Measurements from ENCODE around the gene LPAR3. TPM values are rescaled to one million over a fixed set of nuclear protein-coding genes. Genes with fewer than 3 reads are reported as not detected.

LPAR3 gene
- total RNA-seq (2014; rRNA removed; shearing (Covaris generic); ENCODE audit: low replicate concordance), result 0.07 and 7.3 TPM in 2 replicates

- peak; percentile 43 for DNase-seq
- peak within 1 kb of the TSS; percentile 36 for H3K4me3 ChIP-seq
- peaks cover 10% of the 10 kb centered on the region for H3K27me3 ChIP-seq
- no peaks in the 10 kb centered on the region for H3K36me3 ChIP-seq
- H3K9me3 ChIP-seq, result no peaks in the 10 kb centered on the region
Measured at GRCh38 chr1:84892705-84893618, at the start of gene LPAR3. LPAR3 (minus strand) TSS chr1:84893206; CDS start chr1:84866120, 27,086 bp downstream.

- no peaks in the 10 kb centered on the region for H3K27me3 ChIP-seq
- no peaks in the 10 kb centered on the region for H3K9me3 ChIP-seq
- no peaks in the 10 kb centered on the region for H3K36me3 ChIP-seq
Measured at GRCh38 chr1:84941843-84942242, 48.8 kb upstream of the LPAR3 start.

GRCh38 chr1:84940481-84940880 lies 47.5 kb upstream of the LPAR3 start:
- Histone ChIP-seq H3K9me3 (no peaks in the 10 kb centered on the region), H3K27me3 (no peaks in the 10 kb centered on the region), H3K4me3 (no peak overlapping the region), H3K36me3 (no peaks in the 10 kb centered on the region)
- no peak for DNase-seq

More at GRCh38 chr1:84941843-84942242, 48.8 kb upstream of the LPAR3 start:
- H3K4me3 ChIP-seq, result no peak overlapping the region
- DNase-seq, result no peak

- Histone ChIP-seq H3K36me3 (no peaks in the 10 kb centered on the region), H3K9me3 (no peaks in the 10 kb centered on the region), H3K27me3 (no peaks in the 10 kb centered on the region), H3K4me3 (no peak overlapping the region)
- no peak for DNase-seq
Measured at GRCh38 chr1:84939761-84940160, 46.8 kb upstream of the LPAR3 start.

- H3K4me3 ChIP-seq, result no peak overlapping the region
- H3K36me3 ChIP-seq, result no peaks in the 10 kb centered on the region
- no peak for DNase-seq
- H3K9me3 ChIP-seq, result no peaks in the 10 kb centered on the region
- no peaks in the 10 kb centered on the region for H3K27me3 ChIP-seq
Measured at GRCh38 chr1:84939151-84939550, 46.1 kb upstream of the LPAR3 start.

- H3K4me3 ChIP-seq, result no peak overlapping the region
- H3K36me3 ChIP-seq, result no peaks in the 10 kb centered on the region
- no peak for DNase-seq
- H3K9me3 ChIP-seq, result no peaks in the 10 kb centered on the region
- H3K27me3 ChIP-seq, result no peaks in the 10 kb centered on the region
Measured at GRCh38 chr1:84936116-84936810, 43.3 kb upstream of the LPAR3 start.

- Histone ChIP-seq H3K4me3 (no peak overlapping the region), H3K27me3 (no peaks in the 10 kb centered on the region), H3K9me3 (no peaks in the 10 kb centered on the region), H3K36me3 (no peaks in the 10 kb centered on the region)
- DNase-seq, result no peak
Measured at GRCh38 chr1:84933011-84933611, 40.1 kb upstream of the LPAR3 start.

GRCh38 chr1:84930831-84931230 lies 37.8 kb upstream of the LPAR3 start:
- H3K36me3 ChIP-seq, result no peaks in the 10 kb centered on the region
- no peaks in the 10 kb centered on the region for H3K27me3 ChIP-seq
- DNase-seq, result no peak
- H3K9me3 ChIP-seq, result no peaks in the 10 kb centered on the region
- H3K4me3 ChIP-seq, result no peak overlapping the region

- H3K4me3 ChIP-seq, result no peak overlapping the region
- H3K27me3 ChIP-seq, result no peaks in the 10 kb centered on the region
- no peaks in the 10 kb centered on the region for H3K36me3 ChIP-seq
- no peaks in the 10 kb centered on the region for H3K9me3 ChIP-seq
- DNase-seq, result no peak
Measured at GRCh38 chr1:84930329-84930728, 37.3 kb upstream of the LPAR3 start.

GRCh38 chr1:84929581-84929980 lies 36.6 kb upstream of the LPAR3 start:
- no peak overlapping the region for H3K4me3 ChIP-seq
- no peaks in the 10 kb centered on the region for H3K27me3 ChIP-seq
- no peak for DNase-seq
- no peaks in the 10 kb centered on the region for H3K36me3 ChIP-seq
- H3K9me3 ChIP-seq, result no peaks in the 10 kb centered on the region

- no peaks in the 10 kb centered on the region for H3K27me3 ChIP-seq
- DNase-seq, result no peak
- no peak overlapping the region for H3K4me3 ChIP-seq
- no peaks in the 10 kb centered on the region for H3K9me3 ChIP-seq
- H3K36me3 ChIP-seq, result no peaks in the 10 kb centered on the region
Measured at GRCh38 chr1:84928979-84929378, 36.0 kb upstream of the LPAR3 start.

- Histone ChIP-seq H3K9me3 (no peaks in the 10 kb centered on the region), H3K27me3 (no peaks in the 10 kb centered on the region), H3K36me3 (no peaks in the 10 kb centered on the region), H3K4me3 (no peak overlapping the region)
- no peak for DNase-seq
Measured at GRCh38 chr1:84923317-84923716, 30.3 kb upstream of the LPAR3 start.

GRCh38 chr1:84920159-84920558 lies 27.2 kb upstream of the LPAR3 start:
- H3K4me3 ChIP-seq, result no peak overlapping the region
- no peak for DNase-seq

GRCh38 chr1:84919461-84919970 lies 26.5 kb upstream of the LPAR3 start:
- H3K36me3 ChIP-seq, result no peaks in the 10 kb centered on the region
- no peaks in the 10 kb centered on the region for H3K9me3 ChIP-seq
- H3K4me3 ChIP-seq, result no peak overlapping the region
- H3K27me3 ChIP-seq, result no peaks in the 10 kb centered on the region
- DNase-seq, result no peak

More at GRCh38 chr1:84920159-84920558, 27.2 kb upstream of the LPAR3 start:
- Histone ChIP-seq H3K27me3 (no peaks in the 10 kb centered on the region), H3K36me3 (no peaks in the 10 kb centered on the region), H3K9me3 (no peaks in the 10 kb centered on the region)

- Histone ChIP-seq H3K27me3 (no peaks in the 10 kb centered on the region), H3K4me3 (no peak overlapping the region), H3K9me3 (no peaks in the 10 kb centered on the region), H3K36me3 (no peaks in the 10 kb centered on the region)
- DNase-seq, result no peak
Measured at GRCh38 chr1:84918726-84919336, 25.8 kb upstream of the LPAR3 start.

- no peak for DNase-seq
- Histone ChIP-seq H3K4me3 (no peak overlapping the region), H3K9me3 (no peaks in the 10 kb centered on the region), H3K36me3 (no peaks in the 10 kb centered on the region), H3K27me3 (no peaks in the 10 kb centered on the region)
Measured at GRCh38 chr1:84916897-84917296, 23.9 kb upstream of the LPAR3 start.

GRCh38 chr1:84913555-84913892 lies 20.5 kb upstream of the LPAR3 start:
- Histone ChIP-seq H3K4me3 (no peak overlapping the region), H3K27me3 (no peaks in the 10 kb centered on the region), H3K9me3 (no peaks in the 10 kb centered on the region), H3K36me3 (no peaks in the 10 kb centered on the region)
- no peak for DNase-seq
